SK-N-MC (cell line): ENCODE results near the gene ADAMTS17.

Experiments used
- EZH2 ChIP-seq: fragments of 200-600 bp; sonication (generic); IDR thresholded peaks from one replicate; pipeline ENCODE4 v1.6.1; 2017; ENCODE audit warnings: antibody characterized with exemption
- POLR2AphosphoS5 ChIP-seq: IDR thresholded peaks from 2 replicates; pipeline ENCODE4 v1.6.1; 2012; ENCODE audit warnings: mild to moderate bottlenecking, low read depth, low read length, borderline replicate concordance

GRCh38 chr15:100125401-100126191, 216.2 kb downstream of the ADAMTS17 start:
- TF ChIP-seq EZH2 (no peak), POLR2AphosphoS5 (no peak)
